Measurements from ENCODE around the gene DPYSL5. TPM values are rescaled to one million over a fixed set of nuclear protein-coding genes. Genes with fewer than 3 reads are reported as not detected.

DPYSL5 gene
- total and polyA plus RNA-seq, 9 of the 15 experiments (the other 6 are each of a cell fraction or from before 2014, with no cell fraction given) = 0.06 TPM; not detected in 8

- no peak; the same call in 2 of the 3 replicates for ATAC-seq
- H3K9me1 ChIP-seq (ENCODE audit: control insufficient read depth, insufficient read depth, low read length) = peaks cover 3% of the 10 kb centered on the region
- TF ChIP-seq ZNF165 (CRISPR knock-in tag; IDR thresholded peaks at IDR 0.05; ENCODE audit: borderline replicate concordance) (no peak), BDP1 (IDR thresholded peaks at IDR 0.05; ENCODE audit: insufficient read depth, insufficient read length) (no peak), SRSF1 (IDR thresholded peaks at IDR 0.05; ENCODE audit: low read depth, low read length) (no peak), EGR1 (conservative IDR thresholded peaks at IDR 0.05) (no peak), ZNF449 (CRISPR knock-in tag; IDR thresholded peaks at IDR 0.05) (no peak), SMARCA5 (IDR thresholded peaks at IDR 0.05) (no peak), KDM4B (IDR thresholded peaks at IDR 0.05; ENCODE audit: borderline replicate concordance in 2 of 2, low read depth in 1 of 2) (no peak), TEAD2 (tag; IDR thresholded peaks at IDR 0.05) (no peak), U2AF1 (optimal IDR thresholded peaks at IDR 0.05; ENCODE audit: low read depth, low read length) (no peak), PHB (CRISPR knock-in tag; IDR thresholded peaks at IDR 0.05) (no peak), LEF1 (IDR thresholded peaks at IDR 0.05) (no peak)
- in situ Hi-C loops (cut with MboI) = no loop called here
- H4K20me1 ChIP-seq (replicated peaks; ENCODE audit: control insufficient read depth, insufficient read depth, low read length) = no peaks in the 10 kb centered on the region; the same call in 1 of the 2 replicates
- H3K4me2 ChIP-seq (ENCODE audit: insufficient read depth, low read length) = no peak overlapping the region
- H3K27me3 ChIP-seq (ENCODE audit: control insufficient read depth in 2 of 2, insufficient read depth in 2 of 2, low read length in 2 of 2) = peaks cover 18 to 36% of the 10 kb centered on the region in 2 experiments; a peak in 4 of 5 replicates
- 0% methylated on average over 6 of the region's 6 CpGs for WGBS (ENCODE audit: insufficient coverage, low coverage, missing lambda C conversion rate)
- POLR2A ChIA-PET = interaction anchor here (0.6 kb wide), 2 partner anchors 112 to 228 kb away, joined by 3 read pairs; no protein-coding TSS in a partner anchor
- no peak overlapping the region for H2AFZ ChIP-seq (ENCODE audit: low read depth, low read length)
- intact Hi-C loops (cut with micrococcal nuclease) = no loop called here
- DNase-seq (ENCODE audit: extremely low read depth in 1 of 4, low spot score in 3 of 4) = no peak
- no peak overlapping the region; a peak in 1 of 4 replicates for H3K9ac ChIP-seq (ENCODE audit: insufficient read depth in 1 of 2, low read depth in 2 of 2, low read length in 2 of 2)
- H3K9me3 ChIP-seq (replicated peaks; ENCODE audit: control insufficient read depth, insufficient read depth, low read depth, low read length) = no peaks in the 10 kb centered on the region
- H3K4me3 ChIP-seq = no peak overlapping the region
- H3K27ac ChIP-seq (ENCODE audit: extremely low read depth, low read depth, low read length) = no peak overlapping the region
- peak; percentile 32 for FAIRE-seq
- no peaks in the 10 kb centered on the region for H3K79me2 ChIP-seq (ENCODE audit: control insufficient read depth, insufficient read depth, low read length)
- CTCF ChIA-PET (ENCODE audit: low intra/inter-chr PET ratio) = no interaction called here
- H3K36me3 ChIP-seq (ENCODE audit: control insufficient read depth, insufficient read depth, low read length) = no peaks in the 10 kb centered on the region
- no TSS peak for BruUV-seq (replicated peaks)
- H3K4me1 ChIP-seq (replicated peaks in 1 of 2; ENCODE audit: control insufficient read depth in 2 of 2, insufficient read depth in 2 of 2, low read length in 2 of 2) = no peaks in the 10 kb centered on the region; a peak in 1 of 5 replicates
Measured at GRCh38 chr2:26809876-26810577, 37.9 kb upstream of the DPYSL5 start.

All from K562 (cell line).